Tibial nerve (tissue), 3 donors: ENCODE measurements around the gene PRUNE2.

ENCODE experiments used
- POLR2A ChIP-seq, 2 donors: fragments of 450-650 bp; IDR thresholded peaks; one replicate each; pipeline ENCODE4 v1.6.1; 2017; ENCODE audit warnings: antibody characterized with exemption in 2 of 2, mild to moderate bottlenecking in 2 of 2, moderate library complexity in 2 of 2
- TF ChIP-seq, protein P1 (sequence below), 5 experiments: fragments of 200-600 bp in 3 of 5; fragments of 450-650 bp in 2 of 5; sonication (generic) in 3 of 5; IDR thresholded peaks; one replicate each; pipeline ENCODE4 v1.5.1; 2016 to 2019; ENCODE audit warnings: antibody characterized with exemption in 5 of 5, mild to moderate bottlenecking in 3 of 5, moderate library complexity in 2 of 5

DNA sequence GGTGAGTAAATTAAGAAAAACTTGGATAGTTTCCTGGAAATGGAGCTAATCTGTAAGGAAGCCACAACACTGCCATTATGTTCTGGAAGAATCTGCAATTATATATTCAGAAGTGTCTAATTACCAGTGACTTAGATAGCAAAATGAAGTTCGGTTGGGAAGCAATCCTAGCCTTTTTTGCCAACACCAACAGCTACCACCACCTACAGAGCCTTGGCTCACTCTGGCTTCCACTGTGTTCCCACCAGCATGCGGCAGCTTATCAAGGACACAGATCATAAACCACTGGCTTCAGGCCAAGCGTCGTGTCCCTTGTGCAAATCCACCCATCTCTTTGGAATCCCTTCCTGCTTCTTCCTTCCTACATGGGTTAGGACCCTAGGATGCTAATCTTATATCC lies 259.7 kb downstream of the PRUNE2 start:
- no peak for TF ChIP-seq POLR2A (IDR thresholded peaks at IDR 0.05)
- TF ChIP-seq, protein P1, sequence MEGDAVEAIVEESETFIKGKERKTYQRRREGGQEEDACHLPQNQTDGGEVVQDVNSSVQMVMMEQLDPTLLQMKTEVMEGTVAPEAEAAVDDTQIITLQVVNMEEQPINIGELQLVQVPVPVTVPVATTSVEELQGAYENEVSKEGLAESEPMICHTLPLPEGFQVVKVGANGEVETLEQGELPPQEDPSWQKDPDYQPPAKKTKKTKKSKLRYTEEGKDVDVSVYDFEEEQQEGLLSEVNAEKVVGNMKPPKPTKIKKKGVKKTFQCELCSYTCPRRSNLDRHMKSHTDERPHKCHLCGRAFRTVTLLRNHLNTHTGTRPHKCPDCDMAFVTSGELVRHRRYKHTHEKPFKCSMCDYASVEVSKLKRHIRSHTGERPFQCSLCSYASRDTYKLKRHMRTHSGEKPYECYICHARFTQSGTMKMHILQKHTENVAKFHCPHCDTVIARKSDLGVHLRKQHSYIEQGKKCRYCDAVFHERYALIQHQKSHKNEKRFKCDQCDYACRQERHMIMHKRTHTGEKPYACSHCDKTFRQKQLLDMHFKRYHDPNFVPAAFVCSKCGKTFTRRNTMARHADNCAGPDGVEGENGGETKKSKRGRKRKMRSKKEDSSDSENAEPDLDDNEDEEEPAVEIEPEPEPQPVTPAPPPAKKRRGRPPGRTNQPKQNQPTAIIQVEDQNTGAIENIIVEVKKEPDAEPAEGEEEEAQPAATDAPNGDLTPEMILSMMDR (IDR thresholded peaks at IDR 0.05): no peak
